Gastrocnemius medialis (tissue), 4 donors: Measurements from ENCODE around the gene TPRX1. TPM values are rescaled to one million over a fixed set of nuclear protein-coding genes. Genes with fewer than 3 reads are reported as not detected.
"Not testable (repeated sequence)": the region's sequence is repeated elsewhere in the genome, so short reads cannot be mapped to it uniquely, and the experiment has no call there.

Experiments
- ATAC-seq, 2 donors: fragments of 150-250 bp; one replicate each; pipeline ENCODE4 v1.9.1; 2016
- DNase-seq, 2 donors: peaks; one replicate each; pipeline ENCODE4 v3.0.0-alpha.2; 2019
- H3K27ac ChIP-seq, 4 donors: fragments of 200-600 bp; sonication (generic); 1 replicate in 1 of 4; 2 replicates in 3 of 4; pipeline ENCODE4 v1.5.1; 2016 to 2018; ENCODE audit warnings: mild to moderate bottlenecking in 2 of 4, moderate library complexity in 1 of 4
- H3K27me3 ChIP-seq, 3 donors: fragments of 200-600 bp; sonication (generic) in 2 of 3; 1 replicate in 1 of 3; 2 replicates in 2 of 3; pipeline versions ENCODE4 v1.5.1 to v1.6.0; 2016 to 2019; ENCODE audit warnings: mild to moderate bottlenecking in 1 of 3, moderate library complexity in 1 of 3
- H3K36me3 ChIP-seq, 2 donors: fragments of 200-600 bp; sonication (generic) in 1 of 2; one replicate each; pipeline ENCODE4 v1.5.1; 2017 to 2018
- H3K4me1 ChIP-seq, 2 donors: fragments of 200-600 bp; sonication (generic) in 1 of 2; one replicate each; pipeline ENCODE4 v1.5.1; 2016 to 2017; ENCODE audit warnings: mild to moderate bottlenecking in 2 of 2
- H3K4me3 ChIP-seq, 4 donors: fragments of 200-600 bp; sonication (generic) in 3 of 4; 1 replicate in 1 of 4; 2 replicates in 3 of 4; pipeline ENCODE4 v1.5.1; 2016 to 2019; ENCODE audit warnings: mild to moderate bottlenecking in 2 of 4
- H3K9me3 ChIP-seq, 3 donors: fragments of 200-600 bp; sonication (generic) in 2 of 3; 1 replicate in 1 of 3; 2 replicates in 2 of 3; pipeline ENCODE4 v1.5.1; 2016 to 2019
- CTCF ChIP-seq, 5 experiments: fragments of 450-650 bp in 3 of 5; fragments of 200-600 bp in 2 of 5; sonication (generic) in 2 of 5; IDR thresholded peaks in 4 of 5; conservative IDR thresholded peaks in 1 of 5; 1 replicate in 4 of 5; 2 replicates in 1 of 5; pipeline ENCODE4 v1.5.1; 2016 to 2019; ENCODE audit warnings: antibody characterized with exemption in 5 of 5, mild to moderate bottlenecking in 3 of 5, moderate library complexity in 3 of 5
- POLR2A ChIP-seq, 2 donors: fragments of 450-650 bp; IDR thresholded peaks; one replicate each; pipeline ENCODE4 v1.6.1; 2017; ENCODE audit warnings: antibody characterized with exemption in 2 of 2, mild to moderate bottlenecking in 2 of 2, moderate library complexity in 2 of 2
- in situ Hi-C, 4 donors: fragments of 200-750 bp; cut with MboI; loops; one replicate each; pipeline versions ENCODE4 v1.15.0 to v1.8.0; 2017; ENCODE audit warnings: low sequenced_read_pairs in 4 of 4
- intact Hi-C: fragments of 100-400 bp; cut with DNase I; formaldehyde crosslinking; loops from one replicate; pipeline ENCODE4 v1.15.1; 2023; ENCODE audit warnings: low total_unique reads
- total RNA-seq, 4 donors: library from RNA; depleted of rRNA; stranded (reverse); fragments of >200 nt; gene quantifications; one replicate each; pipeline versions ENCODE4 v1.1.0 to v1.2.3, GENCODE V29; 2016

TPRX1 gene
- total RNA-seq, 4 donors from 2014 or later = not detected

DNA sequence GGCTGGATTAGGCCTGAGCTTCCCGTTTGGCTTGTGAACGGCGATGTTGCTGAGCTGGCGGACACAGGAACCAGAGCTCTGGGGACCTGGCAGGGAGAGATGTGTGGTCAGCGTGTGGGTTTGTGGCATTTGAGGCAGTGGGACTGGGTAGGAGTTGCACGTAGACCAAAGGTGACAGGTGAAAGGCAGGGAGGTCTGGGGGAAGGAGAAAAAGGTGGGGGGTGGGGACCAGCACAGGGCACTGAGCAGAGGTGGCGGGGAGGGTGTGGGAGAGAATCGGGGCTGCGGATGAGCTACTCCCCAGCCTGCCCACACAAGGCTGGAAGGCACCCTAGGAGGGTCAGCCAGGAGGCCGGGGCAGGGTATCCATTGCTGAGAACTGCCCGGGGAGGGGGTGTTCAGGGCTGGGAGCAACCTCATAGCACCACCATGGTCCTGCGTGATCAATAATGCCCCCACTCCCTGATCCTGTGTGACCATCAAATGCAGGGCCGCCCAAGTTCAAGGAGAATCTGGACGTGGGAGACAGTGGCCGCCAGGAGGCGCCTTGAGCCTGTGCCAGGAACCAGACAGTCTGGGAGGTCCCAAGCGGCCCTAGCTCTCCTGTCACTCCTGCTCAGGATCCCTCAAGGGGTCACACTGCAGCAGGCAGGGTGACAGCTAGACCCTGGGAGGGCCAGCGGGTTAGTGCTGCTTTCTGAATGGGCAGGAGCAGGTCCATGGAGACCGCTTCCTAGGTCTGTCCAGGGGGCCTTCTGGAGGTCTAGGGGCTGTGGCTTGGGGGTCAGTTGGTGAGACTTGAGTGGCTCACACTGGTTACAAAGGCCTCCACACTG is 38.6 kb downstream of the TPRX1 start:
- no peak for TF ChIP-seq POLR2A (IDR thresholded peaks at IDR 0.05)
- peak; percentile 67 to 89 (median 87) for TF ChIP-seq CTCF (IDR thresholded peaks at IDR 0.05 in 4 of 5, conservative IDR thresholded peaks at IDR 0.05 in 1 of 5)
- Histone ChIP-seq H3K9me3 (no peaks in the 10 kb centered on the region), H3K4me1 (peaks cover 5 to 8% of the 10 kb centered on the region in 2 donors), H3K27ac (no peak overlapping the region), H3K27me3 (no peaks in the 10 kb centered on the region), H3K4me3 (no peak overlapping the region), H3K36me3 (no peaks in the 10 kb centered on the region)
- in situ Hi-C loops (no loop called here), intact Hi-C loops (loop anchor here (1.0 kb wide), 1 partner anchor 23 kb away; no protein-coding TSS in a partner anchor)
- DNase-seq (peak in 1 of 2 donors; percentile 53), ATAC-seq (peak; percentile 48 to 76)

DNA sequence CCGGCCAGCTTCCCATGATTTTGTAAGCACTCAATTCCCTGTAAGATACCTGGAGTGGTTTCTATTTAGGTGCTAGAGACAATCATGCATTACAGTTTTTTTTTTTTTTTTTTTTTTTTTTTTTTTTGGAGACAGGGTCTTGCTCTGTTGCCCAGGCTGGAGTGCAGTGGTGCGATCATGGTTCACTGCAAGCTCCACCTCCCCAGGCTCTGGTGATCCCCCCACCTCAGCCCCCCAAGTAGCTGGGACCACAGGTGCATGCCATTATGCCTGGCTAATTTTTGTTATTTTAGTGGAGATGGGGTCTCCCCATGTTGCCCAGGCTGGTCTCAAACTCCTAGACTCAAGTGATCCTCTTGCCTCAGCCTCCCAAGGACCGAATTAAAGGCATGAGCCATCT is 39.6 kb downstream of the TPRX1 start:
- DNase-seq, H3K27ac ChIP-seq, in situ Hi-C loops, ATAC-seq, H3K4me3 ChIP-seq, H3K4me1 ChIP-seq, H3K27me3 ChIP-seq, H3K36me3 ChIP-seq, H3K9me3 ChIP-seq, intact Hi-C loops: not testable (repeated sequence)

DNA sequence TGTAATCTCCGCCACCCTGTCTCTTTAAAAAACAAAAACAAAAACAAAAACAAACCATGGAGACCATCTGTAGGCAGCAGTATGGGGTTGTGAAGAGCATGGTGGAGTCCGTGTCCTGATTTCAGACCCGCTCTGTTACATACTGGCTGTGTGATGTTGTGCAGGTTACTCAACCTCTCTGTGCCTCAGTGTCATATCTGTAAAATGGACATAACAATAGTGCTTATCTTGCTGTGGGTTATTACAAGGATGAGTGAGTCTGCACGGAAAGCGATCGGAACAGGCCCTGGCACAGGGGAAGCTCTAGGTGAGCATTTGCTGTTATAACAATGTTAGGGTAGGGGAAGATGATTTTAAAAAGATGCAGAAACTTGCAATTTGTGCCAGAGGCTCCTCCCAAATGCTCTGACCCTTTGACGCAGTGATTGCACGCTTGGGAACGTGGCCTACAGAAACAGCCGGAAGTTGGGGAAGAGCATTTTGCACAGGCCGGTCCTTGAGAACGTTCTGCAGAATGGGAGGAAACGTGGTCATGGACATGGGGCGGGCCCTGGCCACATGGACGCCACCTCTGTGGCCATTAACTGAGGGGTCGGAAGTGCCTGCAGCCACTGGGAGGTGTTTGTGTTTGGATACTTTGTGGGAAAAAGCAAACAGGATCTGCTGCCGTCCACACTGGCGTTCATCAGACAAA is 41.6 kb downstream of the TPRX1 start:
- intact Hi-C loops (no loop called here), in situ Hi-C loops (no loop called here)
- peak overlapping the region; percentile 18 to 54 (median 51) for H3K27ac ChIP-seq
- no peak for TF ChIP-seq CTCF (IDR thresholded peaks at IDR 0.05 in 4 of 5, conservative IDR thresholded peaks at IDR 0.05 in 1 of 5)
- TF ChIP-seq POLR2A (IDR thresholded peaks at IDR 0.05) = no peak
- H3K36me3 ChIP-seq = peaks cover 0 to 17% of the 10 kb centered on the region in 2 donors
- no peaks in the 10 kb centered on the region for H3K27me3 ChIP-seq
- no peaks in the 10 kb centered on the region for H3K9me3 ChIP-seq
- DNase-seq (no peak), ATAC-seq (peak; percentile 28 to 29)
- no peak overlapping the region for H3K4me3 ChIP-seq
- peaks cover 8 to 13% of the 10 kb centered on the region in 2 donors for H3K4me1 ChIP-seq

DNA sequence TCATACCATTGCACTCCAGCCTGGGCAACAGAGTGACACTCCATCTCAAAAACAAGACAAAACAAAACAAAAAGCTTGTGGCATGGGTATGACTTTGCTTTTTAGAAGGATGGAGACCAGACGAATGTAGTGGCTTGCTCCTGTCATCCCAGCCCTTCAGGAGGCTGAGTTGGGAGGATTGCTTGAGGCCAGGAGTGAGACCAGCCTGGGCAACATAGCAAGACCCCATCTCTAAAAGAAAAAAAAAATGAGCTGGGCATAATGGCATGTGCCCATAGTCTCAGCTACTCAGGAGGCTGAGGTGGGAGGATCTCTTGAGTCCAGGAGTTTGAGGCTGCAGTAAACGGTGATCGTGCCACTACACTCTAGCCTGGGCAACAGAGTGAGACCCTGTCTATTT is 42.2 kb downstream of the TPRX1 start:
- in situ Hi-C loops (no loop called here), intact Hi-C loops (no loop called here)
- Histone ChIP-seq H3K9me3 (no peaks in the 10 kb centered on the region), H3K27me3 (no peaks in the 10 kb centered on the region), H3K36me3 (peaks cover 0 to 23% of the 10 kb centered on the region in 2 donors), H3K4me1 (peaks cover 8 to 13% of the 10 kb centered on the region in 2 donors), H3K4me3 (no peak overlapping the region), H3K27ac (peak overlapping the region in 2 of 4 donors; percentile 25 to 41)
- DNase-seq = no peak
- TF ChIP-seq CTCF (IDR thresholded peaks at IDR 0.05 in 4 of 5, conservative IDR thresholded peaks at IDR 0.05 in 1 of 5) (no peak), POLR2A (IDR thresholded peaks at IDR 0.05) (no peak)
- no peak for ATAC-seq

DNA sequence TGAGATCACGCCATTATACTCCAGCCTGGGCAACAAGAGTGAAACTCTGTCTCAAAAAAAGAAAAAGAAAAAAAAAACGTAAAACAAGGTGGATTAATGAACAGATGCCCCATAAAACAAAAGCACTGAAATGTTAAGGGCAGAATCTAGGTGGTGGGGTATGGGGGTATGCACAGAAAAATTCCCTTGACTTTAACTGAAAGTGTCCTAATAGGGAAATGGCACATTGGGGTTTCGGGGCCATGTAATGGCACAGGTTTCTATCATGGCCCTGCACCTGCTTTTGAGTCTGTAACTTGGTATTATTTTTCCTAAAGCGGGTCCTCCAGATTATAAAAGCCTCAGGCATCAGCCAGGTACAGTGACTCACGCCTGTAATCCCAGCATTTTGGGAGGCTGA is 42.8 kb downstream of the TPRX1 start:
- ATAC-seq (no peak), DNase-seq (no peak)
- in situ Hi-C loops (no loop called here), intact Hi-C loops (no loop called here)
- Histone ChIP-seq H3K9me3 (no peaks in the 10 kb centered on the region), H3K27ac (peak overlapping the region in 1 of 4 donors; percentile 25), H3K4me1 (peaks cover 8 to 13% of the 10 kb centered on the region in 2 donors), H3K27me3 (no peaks in the 10 kb centered on the region), H3K4me3 (no peak overlapping the region), H3K36me3 (peaks cover 0 to 29% of the 10 kb centered on the region in 2 donors)
- no peak for TF ChIP-seq CTCF (IDR thresholded peaks at IDR 0.05 in 4 of 5, conservative IDR thresholded peaks at IDR 0.05 in 1 of 5)
- no peak for TF ChIP-seq POLR2A (IDR thresholded peaks at IDR 0.05)
